Vagina (tissue), 2 donors: ENCODE data around the gene PALLD. TPM values are rescaled to one million over a fixed set of nuclear protein-coding genes. Genes with fewer than 3 reads are reported as not detected.

ENCODE experiments used
- DNase-seq, 2 donors: peaks; one replicate each; pipeline ENCODE4 v3.0.0-alpha.2; 2017; ENCODE audit errors: extremely low spot score in 2 of 2
- H3K27ac ChIP-seq: fragments of 200-600 bp; sonication (generic); one replicate; pipeline ENCODE4 v1.5.1; 2019
- H3K27me3 ChIP-seq: fragments of 200-600 bp; sonication (generic); one replicate; pipeline ENCODE4 v1.5.1; 2019
- H3K36me3 ChIP-seq, 2 donors: fragments of 200-600 bp; sonication (generic); one replicate each; pipeline ENCODE4 v1.5.1; 2017 to 2019
- H3K4me1 ChIP-seq: fragments of 200-600 bp; sonication (generic); one replicate; pipeline ENCODE4 v1.5.1; 2019
- H3K4me3 ChIP-seq, 2 donors: fragments of 200-600 bp; sonication (generic); 1 replicate in 1 of 2; 2 replicates in 1 of 2; pipeline ENCODE4 v1.5.1; 2016 to 2019
- H3K9me3 ChIP-seq: fragments of 200-600 bp; sonication (generic); one replicate; pipeline ENCODE4 v1.5.1; 2019
- POLR2A ChIP-seq, 2 donors: fragments of 450-650 bp; IDR thresholded peaks; one replicate each; pipeline ENCODE4 v1.6.1; 2017; ENCODE audit warnings: antibody characterized with exemption in 2 of 2, mild to moderate bottlenecking in 2 of 2, moderate library complexity in 2 of 2
- POLR2AphosphoS5 ChIP-seq, 2 donors: sonication (generic); formaldehyde crosslinking; IDR thresholded peaks; one replicate each; pipeline ENCODE4 v1.9.0; 2017; ENCODE audit warnings: antibody characterized with exemption in 2 of 2, mild to moderate bottlenecking in 2 of 2, low read depth in 1 of 2; ENCODE audit not compliant: insufficient read depth in 1 of 2
- intact Hi-C: fragments of 100-400 bp; cut with DNase I; formaldehyde crosslinking; loops from one replicate; pipeline ENCODE4 v1.15.1; 2023
- total RNA-seq: library from RNA; depleted of rRNA; stranded (reverse); fragments of >200 nt; gene quantifications from one replicate; pipeline ENCODE4 v1.2.3, GENCODE V29; 2016
- TF ChIP-seq, protein P1 (sequence below), 3 experiments: fragments of 450-650 bp in 2 of 3; fragments of 200-600 bp in 1 of 3; sonication (generic) in 1 of 3; IDR thresholded peaks; one replicate each; pipeline ENCODE4 v1.5.1; 2017 to 2019; ENCODE audit warnings: antibody characterized with exemption in 3 of 3, mild to moderate bottlenecking in 2 of 3, moderate library complexity in 2 of 3

The PALLD gene
- total RNA-seq, 1 donor from 2014 or later, result 229 TPM

DNA sequence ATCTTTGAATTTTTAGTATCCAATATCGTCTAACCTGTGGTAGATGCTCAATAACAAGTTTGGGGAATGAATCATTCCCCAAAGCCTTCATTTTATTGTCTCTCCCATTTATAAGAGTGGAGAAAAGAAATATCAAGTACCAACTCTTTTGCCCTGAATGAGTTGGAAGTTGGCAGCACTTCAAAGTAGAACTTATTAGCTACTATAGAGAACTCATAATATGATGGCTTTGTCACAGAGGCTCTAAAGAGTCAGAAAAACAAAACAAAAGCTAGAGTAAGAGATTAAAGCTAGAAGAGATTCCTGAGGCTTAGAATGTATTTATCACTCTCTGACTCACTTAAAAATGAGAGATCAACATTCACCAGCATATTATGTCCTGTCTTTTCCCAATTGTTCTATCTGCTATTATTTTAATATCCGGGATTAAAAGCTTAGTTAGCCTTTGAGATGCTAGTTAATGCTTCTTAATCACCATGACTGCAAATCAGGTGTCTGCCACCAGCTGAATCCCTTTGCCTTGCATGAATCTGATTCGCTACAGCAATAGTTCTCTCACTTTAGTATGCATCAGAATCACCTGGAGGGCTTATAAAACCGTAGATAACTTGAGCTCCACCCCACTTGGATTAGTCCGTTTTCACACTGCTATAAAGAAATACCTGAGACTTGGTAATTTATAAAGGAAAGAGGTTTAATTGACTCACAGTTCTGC lies 77.9 kb downstream of the PALLD start:
- TF ChIP-seq POLR2AphosphoS5 (IDR thresholded peaks at IDR 0.05; ENCODE audit: insufficient read depth in 1 of 2, low read depth in 1 of 2), result no peak
- H3K36me3 ChIP-seq, result no peaks in the 10 kb centered on the region
- intact Hi-C loops, result no loop called here
- DNase-seq, result no peak
- no peak overlapping the region for H3K4me3 ChIP-seq
- no peak overlapping the region for H3K27ac ChIP-seq
- no peaks in the 10 kb centered on the region for H3K9me3 ChIP-seq
- H3K4me1 ChIP-seq, result peaks cover 8% of the 10 kb centered on the region
- no peaks in the 10 kb centered on the region for H3K27me3 ChIP-seq

- Histone ChIP-seq H3K4me1 (peaks cover under 1% of the 10 kb centered on the region), H3K27me3 (no peaks in the 10 kb centered on the region), H3K36me3 (no peaks in the 10 kb centered on the region), H3K27ac (no peak overlapping the region), H3K9me3 (no peaks in the 10 kb centered on the region), H3K4me3 (no peak overlapping the region)
- DNase-seq, result no peak
- TF ChIP-seq POLR2A (IDR thresholded peaks at IDR 0.05) (no peak), POLR2AphosphoS5 (IDR thresholded peaks at IDR 0.05; ENCODE audit: insufficient read depth in 1 of 2, low read depth in 1 of 2) (no peak)
- TF ChIP-seq, protein P1, sequence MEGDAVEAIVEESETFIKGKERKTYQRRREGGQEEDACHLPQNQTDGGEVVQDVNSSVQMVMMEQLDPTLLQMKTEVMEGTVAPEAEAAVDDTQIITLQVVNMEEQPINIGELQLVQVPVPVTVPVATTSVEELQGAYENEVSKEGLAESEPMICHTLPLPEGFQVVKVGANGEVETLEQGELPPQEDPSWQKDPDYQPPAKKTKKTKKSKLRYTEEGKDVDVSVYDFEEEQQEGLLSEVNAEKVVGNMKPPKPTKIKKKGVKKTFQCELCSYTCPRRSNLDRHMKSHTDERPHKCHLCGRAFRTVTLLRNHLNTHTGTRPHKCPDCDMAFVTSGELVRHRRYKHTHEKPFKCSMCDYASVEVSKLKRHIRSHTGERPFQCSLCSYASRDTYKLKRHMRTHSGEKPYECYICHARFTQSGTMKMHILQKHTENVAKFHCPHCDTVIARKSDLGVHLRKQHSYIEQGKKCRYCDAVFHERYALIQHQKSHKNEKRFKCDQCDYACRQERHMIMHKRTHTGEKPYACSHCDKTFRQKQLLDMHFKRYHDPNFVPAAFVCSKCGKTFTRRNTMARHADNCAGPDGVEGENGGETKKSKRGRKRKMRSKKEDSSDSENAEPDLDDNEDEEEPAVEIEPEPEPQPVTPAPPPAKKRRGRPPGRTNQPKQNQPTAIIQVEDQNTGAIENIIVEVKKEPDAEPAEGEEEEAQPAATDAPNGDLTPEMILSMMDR (IDR thresholded peaks at IDR 0.05), result no peak
- intact Hi-C loops, result no loop called here
These were observed 78.6 kb downstream of the PALLD start for GRCh38 chr4:168575473-168575872.

DNA sequence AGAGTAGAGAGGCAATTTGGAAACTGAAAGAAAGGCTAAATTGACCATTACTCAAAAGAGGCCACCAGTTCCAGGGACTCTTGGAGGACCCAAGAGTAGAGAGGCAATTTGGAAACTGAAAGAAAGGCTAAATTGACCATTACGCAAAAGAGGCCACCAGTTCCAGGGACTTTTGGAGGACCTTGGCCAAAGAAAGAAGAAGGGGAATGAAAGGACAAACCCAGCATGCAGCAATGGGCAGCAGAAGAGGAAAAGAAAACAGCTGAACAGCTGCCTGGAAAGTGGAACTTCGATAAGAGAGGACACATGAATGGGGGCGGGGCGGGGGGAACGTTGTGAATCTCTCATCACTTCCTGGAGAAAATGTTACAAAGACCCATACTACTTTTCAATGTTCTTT lies 80.8 kb downstream of the PALLD start:
- H3K9me3 ChIP-seq, result no peaks in the 10 kb centered on the region
- H3K4me1 ChIP-seq, result no peaks in the 10 kb centered on the region
- TF ChIP-seq POLR2AphosphoS5 (IDR thresholded peaks at IDR 0.05; ENCODE audit: insufficient read depth in 1 of 2, low read depth in 1 of 2) (no peak), POLR2A (IDR thresholded peaks at IDR 0.05) (no peak)
- TF ChIP-seq, protein P1 (IDR thresholded peaks at IDR 0.05), result no peak
- no peaks in the 10 kb centered on the region for H3K36me3 ChIP-seq
- H3K4me3 ChIP-seq, result no peak overlapping the region
- no peak overlapping the region for H3K27ac ChIP-seq
- no peaks in the 10 kb centered on the region for H3K27me3 ChIP-seq
- intact Hi-C loops, result no loop called here
- no peak for DNase-seq

- intact Hi-C loops, result no loop called here
- no peaks in the 10 kb centered on the region for H3K4me1 ChIP-seq
- H3K27me3 ChIP-seq, result no peaks in the 10 kb centered on the region
- H3K36me3 ChIP-seq, result no peaks in the 10 kb centered on the region
- H3K4me3 ChIP-seq, result no peak overlapping the region
- H3K27ac ChIP-seq, result no peak overlapping the region
- no peak for DNase-seq
- no peaks in the 10 kb centered on the region for H3K9me3 ChIP-seq
- TF ChIP-seq, protein P1 (IDR thresholded peaks at IDR 0.05), result no peak
- TF ChIP-seq POLR2A (IDR thresholded peaks at IDR 0.05) (no peak), POLR2AphosphoS5 (IDR thresholded peaks at IDR 0.05; ENCODE audit: insufficient read depth in 1 of 2, low read depth in 1 of 2) (no peak)
These were observed 83.4 kb downstream of the PALLD start for GRCh38 chr4:168580228-168580627.

GRCh38 chr4:168584321-168584771 lies 87.5 kb downstream of the PALLD start:
- no peak overlapping the region for H3K27ac ChIP-seq
- intact Hi-C loops, result no loop called here

More at GRCh38 chr4:168584321-168584771, 87.5 kb downstream of the PALLD start:
- Histone ChIP-seq H3K36me3 (no peaks in the 10 kb centered on the region), H3K4me1 (peaks cover 30% of the 10 kb centered on the region), H3K27me3 (no peaks in the 10 kb centered on the region), H3K4me3 (no peak overlapping the region), H3K9me3 (no peaks in the 10 kb centered on the region)
- TF ChIP-seq POLR2A (IDR thresholded peaks at IDR 0.05), result no peak
- no peak for TF ChIP-seq POLR2AphosphoS5 (IDR thresholded peaks at IDR 0.05; ENCODE audit: insufficient read depth in 1 of 2, low read depth in 1 of 2)
- TF ChIP-seq, protein P1 (IDR thresholded peaks at IDR 0.05), result no peak
- DNase-seq, result no peak
